HCT116 (cell line): ENCODE data around the gene DCP1B. TPM values are rescaled to one million over a fixed set of nuclear protein-coding genes. Genes with fewer than 3 reads are reported as not detected.
"Not testable (repeated sequence)": the region's sequence is repeated elsewhere in the genome, so short reads cannot be mapped to it uniquely, and the experiment has no call there.

Experiments used
- ATAC-seq: fragments of 200-7000 bp; cut with Tn5 transposase; 2 replicates; pipeline ENCODE4 v1.9.1; 2020; ENCODE audit warnings: mild to moderate bottlenecking, moderate library complexity
- BruUV-seq: library from RNA; stranded (reverse); fragments of 400-500 nt; replicated peaks from 2 replicates; lab custom pipeline; 2021; lab: Mats Ljungman, UMichigan
- CTCF ChIA-PET: fragments of 300-600 bp; sonication (Branson Sonifier 250); formaldehyde crosslinking; loops from one replicate; lab custom pipeline; 2021; ENCODE audit warnings: antibody characterized with exemption; lab: Charles Lee
- POLR2A ChIA-PET: fragments of 300-600, 350-600 bp; sonication (Branson Sonifier 250); formaldehyde crosslinking; loops from one replicate; lab custom pipeline; 2021; ENCODE audit warnings: antibody characterized with exemption; lab: Charles Lee
- RAD21 ChIA-PET, 2 experiments: fragments of 300-600 bp; sonication (Branson Sonifier 250); formaldehyde crosslinking; loops; one replicate each; lab custom pipeline; 2023; ENCODE audit warnings: low total read pairs in 2 of 2; ENCODE audit not compliant: uncharacterized antibody in 2 of 2, unreplicated experiment in 2 of 2, low non-redundant PET in 1 of 2; lab: Charles Lee
- DNase-seq: peaks from one replicate; pipeline ENCODE4 v3.0.0-alpha.2; 2010; ENCODE audit warnings: low read depth, low spot score
- H2AFZ ChIP-seq: fragments of 200-600 bp; shearing (Covaris generic), sonication (generic); 2 replicates; pipeline ENCODE4 v1.6.1; 2017; ENCODE audit warnings: low read depth, mixed run types, mixed read lengths, antibody characterized with exemption, low read length; ENCODE audit not compliant: poor library complexity, severe bottlenecking
- H3K27ac ChIP-seq: 2 replicates; pipeline ENCODE4 v1.5.1; 2012; ENCODE audit warnings: low read depth, low read length
- H3K27me3 ChIP-seq: fragments of 200-600 bp; sonication (generic); 2 replicates; pipeline ENCODE4 v1.6.1; 2016; ENCODE audit warnings: mixed run types, low read length, mixed read lengths; ENCODE audit not compliant: insufficient read depth
- H3K36me3 ChIP-seq, 2 experiments: fragments of 200-500 bp in 1 of 2; fragments of 200-600 bp in 1 of 2; sonication (Bioruptor generic) in 1 of 2; sonication (generic) in 1 of 2; 2 replicates each; pipeline versions ENCODE4 v1.5.1 to v1.6.1; 2014 to 2016; ENCODE audit warnings: low read length in 2 of 2, inconsistent platforms in 1 of 2, mixed read lengths in 1 of 2, mixed run types in 1 of 2; ENCODE audit not compliant: insufficient read depth in 2 of 2, control insufficient read depth in 1 of 2
- H3K4me1 ChIP-seq, 2 experiments: fragments of 200-600 bp in 1 of 2; sonication (generic) in 1 of 2; 2 replicates each; pipeline versions ENCODE4 v1.5.1 to v1.6.1; 2012 to 2017; ENCODE audit warnings: low read length in 2 of 2, inconsistent platforms in 1 of 2, mild to moderate bottlenecking in 1 of 2, mixed read lengths in 1 of 2, mixed run types in 1 of 2, moderate library complexity in 1 of 2; ENCODE audit not compliant: insufficient read depth in 2 of 2, control insufficient read depth in 1 of 2
- H3K4me2 ChIP-seq: fragments of 200-600 bp; sonication (generic); 2 replicates; pipeline ENCODE4 v1.6.1; 2017; ENCODE audit warnings: mixed run types, low read length, mixed read lengths
- H3K4me3 ChIP-seq, 2 experiments: fragments of 200-600 bp in 1 of 2; sonication (generic) in 1 of 2; replicated peaks in 1 of 2; 2 replicates each; pipeline ENCODE4 v1.5.1; 2011 to 2016; ENCODE audit warnings: low read length in 2 of 2, control low read depth in 1 of 2, low read depth in 1 of 2, mild to moderate bottlenecking in 1 of 2, mixed read lengths in 1 of 2, mixed run types in 1 of 2
- H3K79me2 ChIP-seq: fragments of 200-600 bp; sonication (generic); 2 replicates; pipeline ENCODE4 v1.6.1; 2017; ENCODE audit warnings: mild to moderate bottlenecking, mixed run types, low read length, moderate library complexity, mixed read lengths; ENCODE audit not compliant: insufficient read depth
- H3K9ac ChIP-seq: fragments of 200-600 bp; sonication (generic); 2 replicates; pipeline ENCODE4 v1.6.1; 2016; ENCODE audit warnings: low read length, mixed read lengths
- H3K9me2 ChIP-seq: fragments of 200-600 bp; sonication (generic), shearing (Covaris generic); 2 replicates; pipeline ENCODE4 v1.6.1; 2017; ENCODE audit warnings: mixed run types, mild to moderate bottlenecking, moderate library complexity; ENCODE audit not compliant: insufficient read depth
- H3K9me3 ChIP-seq, 2 experiments: fragments of 200-500 bp in 1 of 2; fragments of 200-600 bp in 1 of 2; sonication (Bioruptor generic) in 1 of 2; sonication (generic) in 1 of 2; 2 replicates each; pipeline ENCODE4 v1.6.1; 2014 to 2017; ENCODE audit warnings: low read length in 2 of 2, mixed read lengths in 2 of 2, inconsistent platforms in 1 of 2, low read depth in 1 of 2, mild to moderate bottlenecking in 1 of 2, mixed run types in 1 of 2, moderate library complexity in 1 of 2; ENCODE audit not compliant: control insufficient read depth in 1 of 2, insufficient read depth in 1 of 2
- H4K20me1 ChIP-seq: fragments of 200-600 bp; sonication (generic), shearing (Covaris generic); 2 replicates; pipeline ENCODE4 v1.6.1; 2017; ENCODE audit warnings: mixed run types, mild to moderate bottlenecking, moderate library complexity; ENCODE audit not compliant: insufficient read depth
- EZH2phosphoT487 ChIP-seq: fragments of 200-600 bp; IDR thresholded peaks from 2 replicates; pipeline ENCODE4 v1.6.1; 2018; ENCODE audit warnings: antibody characterized with exemption, borderline replicate concordance
- RAD21 ChIP-seq: IDR thresholded peaks from 2 replicates; pipeline ENCODE4 v1.6.1; 2012; ENCODE audit warnings: low read depth, mild to moderate bottlenecking
- SIN3A ChIP-seq: IDR thresholded peaks from 2 replicates; pipeline ENCODE4 v1.6.1; 2012; ENCODE audit warnings: low read depth
- ZNF274 ChIP-seq: fragments of 200-500 bp; sonication (Bioruptor generic); IDR thresholded peaks from 2 replicates; pipeline ENCODE4 v1.6.1; 2014; ENCODE audit warnings: mild to moderate bottlenecking, low read depth, low read length, inconsistent platforms
- intact Hi-C: fragments of 100-400 bp; cut with micrococcal nuclease; formaldehyde crosslinking; loops from 2 replicates; pipeline ENCODE4 v1.10.0; 2022
- total RNA-seq: library from RNA; stranded (reverse); gene quantifications from one replicate; pipeline ENCODE4 v1.2.1, GENCODE V29; 2021; ENCODE audit not compliant: unreplicated experiment
- TF ChIP-seq, protein P1 (sequence below), 3 experiments: fragments of 200-600 bp in 1 of 3; sonication (generic) in 1 of 3; IDR thresholded peaks in 2 of 3; conservative IDR thresholded peaks in 1 of 3; 2 replicates each; pipeline ENCODE4 v1.5.1; 2012 to 2017; ENCODE audit warnings: low read depth in 2 of 3, low read length in 2 of 3, antibody characterized with exemption in 1 of 3, borderline replicate concordance in 1 of 3, control low read depth in 1 of 3, mild to moderate bottlenecking in 1 of 3, mixed read lengths in 1 of 3, mixed run types in 1 of 3, moderate library complexity in 1 of 3; ENCODE audit not compliant: insufficient read depth in 1 of 3
- TF ChIP-seq, protein P2 (sequence below): IDR thresholded peaks from 2 replicates; pipeline ENCODE4 v1.6.1; 2012; ENCODE audit warnings: low read depth

DCP1B gene
- total RNA-seq, 1 experiment from 2014 or later: 13.8 TPM

DNA sequence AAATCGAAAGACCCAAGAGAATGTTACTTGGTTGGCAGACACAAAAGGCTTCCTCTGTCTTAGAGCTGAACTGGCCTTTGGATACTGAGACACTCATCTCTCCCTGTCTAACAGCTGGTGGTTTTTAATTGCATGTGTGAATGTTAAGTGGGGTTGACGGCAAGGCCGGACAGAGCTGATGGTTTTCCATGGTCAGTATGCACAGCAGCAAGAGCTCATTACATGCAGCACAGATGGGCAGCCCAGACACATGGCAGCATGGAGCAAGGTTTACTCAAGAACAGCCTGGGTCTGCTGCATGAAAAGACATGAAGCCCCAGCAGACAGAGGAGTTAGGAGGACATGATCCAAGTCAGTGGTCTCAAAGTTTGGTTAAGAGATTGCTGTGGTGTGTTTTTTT is 58.0 kb downstream of the DCP1B start (continued):
- TF ChIP-seq, protein P1, sequence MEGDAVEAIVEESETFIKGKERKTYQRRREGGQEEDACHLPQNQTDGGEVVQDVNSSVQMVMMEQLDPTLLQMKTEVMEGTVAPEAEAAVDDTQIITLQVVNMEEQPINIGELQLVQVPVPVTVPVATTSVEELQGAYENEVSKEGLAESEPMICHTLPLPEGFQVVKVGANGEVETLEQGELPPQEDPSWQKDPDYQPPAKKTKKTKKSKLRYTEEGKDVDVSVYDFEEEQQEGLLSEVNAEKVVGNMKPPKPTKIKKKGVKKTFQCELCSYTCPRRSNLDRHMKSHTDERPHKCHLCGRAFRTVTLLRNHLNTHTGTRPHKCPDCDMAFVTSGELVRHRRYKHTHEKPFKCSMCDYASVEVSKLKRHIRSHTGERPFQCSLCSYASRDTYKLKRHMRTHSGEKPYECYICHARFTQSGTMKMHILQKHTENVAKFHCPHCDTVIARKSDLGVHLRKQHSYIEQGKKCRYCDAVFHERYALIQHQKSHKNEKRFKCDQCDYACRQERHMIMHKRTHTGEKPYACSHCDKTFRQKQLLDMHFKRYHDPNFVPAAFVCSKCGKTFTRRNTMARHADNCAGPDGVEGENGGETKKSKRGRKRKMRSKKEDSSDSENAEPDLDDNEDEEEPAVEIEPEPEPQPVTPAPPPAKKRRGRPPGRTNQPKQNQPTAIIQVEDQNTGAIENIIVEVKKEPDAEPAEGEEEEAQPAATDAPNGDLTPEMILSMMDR (IDR thresholded peaks at IDR 0.05 in 2 of 3, conservative IDR thresholded peaks at IDR 0.05 in 1 of 3; ENCODE audit: borderline replicate concordance in 1 of 3, insufficient read depth in 1 of 3, low read depth in 2 of 3, low read length in 2 of 3): no peak
- TF ChIP-seq SIN3A (no peak), EZH2phosphoT487 (no peak), ZNF274 (no peak), RAD21 (no peak)
- TF ChIP-seq, protein P2, sequence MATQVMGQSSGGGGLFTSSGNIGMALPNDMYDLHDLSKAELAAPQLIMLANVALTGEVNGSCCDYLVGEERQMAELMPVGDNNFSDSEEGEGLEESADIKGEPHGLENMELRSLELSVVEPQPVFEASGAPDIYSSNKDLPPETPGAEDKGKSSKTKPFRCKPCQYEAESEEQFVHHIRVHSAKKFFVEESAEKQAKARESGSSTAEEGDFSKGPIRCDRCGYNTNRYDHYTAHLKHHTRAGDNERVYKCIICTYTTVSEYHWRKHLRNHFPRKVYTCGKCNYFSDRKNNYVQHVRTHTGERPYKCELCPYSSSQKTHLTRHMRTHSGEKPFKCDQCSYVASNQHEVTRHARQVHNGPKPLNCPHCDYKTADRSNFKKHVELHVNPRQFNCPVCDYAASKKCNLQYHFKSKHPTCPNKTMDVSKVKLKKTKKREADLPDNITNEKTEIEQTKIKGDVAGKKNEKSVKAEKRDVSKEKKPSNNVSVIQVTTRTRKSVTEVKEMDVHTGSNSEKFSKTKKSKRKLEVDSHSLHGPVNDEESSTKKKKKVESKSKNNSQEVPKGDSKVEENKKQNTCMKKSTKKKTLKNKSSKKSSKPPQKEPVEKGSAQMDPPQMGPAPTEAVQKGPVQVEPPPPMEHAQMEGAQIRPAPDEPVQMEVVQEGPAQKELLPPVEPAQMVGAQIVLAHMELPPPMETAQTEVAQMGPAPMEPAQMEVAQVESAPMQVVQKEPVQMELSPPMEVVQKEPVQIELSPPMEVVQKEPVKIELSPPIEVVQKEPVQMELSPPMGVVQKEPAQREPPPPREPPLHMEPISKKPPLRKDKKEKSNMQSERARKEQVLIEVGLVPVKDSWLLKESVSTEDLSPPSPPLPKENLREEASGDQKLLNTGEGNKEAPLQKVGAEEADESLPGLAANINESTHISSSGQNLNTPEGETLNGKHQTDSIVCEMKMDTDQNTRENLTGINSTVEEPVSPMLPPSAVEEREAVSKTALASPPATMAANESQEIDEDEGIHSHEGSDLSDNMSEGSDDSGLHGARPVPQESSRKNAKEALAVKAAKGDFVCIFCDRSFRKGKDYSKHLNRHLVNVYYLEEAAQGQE: no peak

DNA sequence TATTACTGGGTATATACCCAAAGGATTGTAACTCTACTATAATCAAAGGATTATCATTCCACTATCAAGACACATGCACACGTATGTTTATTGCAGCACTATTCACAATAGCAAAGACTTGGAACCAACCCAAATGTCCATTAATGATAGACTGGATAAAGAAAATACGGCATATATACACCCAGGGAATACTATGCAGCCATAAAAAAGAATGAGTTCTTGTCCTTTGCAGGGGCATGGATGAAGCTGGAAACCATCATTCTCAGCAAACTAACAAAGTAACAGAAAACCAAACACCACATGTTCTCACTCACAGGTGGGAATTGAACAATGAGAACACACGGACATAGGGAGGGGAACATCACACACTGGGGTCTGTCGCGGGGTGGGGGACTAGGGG is 58.8 kb downstream of the DCP1B start:
- H3K4me1 ChIP-seq, H3K9me2 ChIP-seq, H3K9ac ChIP-seq, DNase-seq, H3K79me2 ChIP-seq, H2AFZ ChIP-seq, H3K9me3 ChIP-seq, ATAC-seq, POLR2A ChIA-PET, H3K4me3 ChIP-seq, CTCF ChIA-PET, RAD21 ChIA-PET, H4K20me1 ChIP-seq, BruUV-seq, H3K4me2 ChIP-seq, H3K27me3 ChIP-seq, H3K36me3 ChIP-seq, H3K27ac ChIP-seq, intact Hi-C loops: not testable (repeated sequence)
